GM23338 (cell line): Measurements from ENCODE around the gene CACNA1C. TPM values are rescaled to one million over a fixed set of nuclear protein-coding genes. Genes with fewer than 3 reads are reported as not detected.
A peak's percentile ranks its signal among the peaks of the same experiment; 100 is the strongest.

Source experiments
- ATAC-seq: fragments of 200-7000 bp; cut with Tn5 transposase; 3 replicates; pipeline ENCODE4 v1.9.1; 2020
- DNase-seq: peaks from one replicate; pipeline ENCODE4 v3.0.0-alpha.2; 2015; ENCODE audit warnings: low spot score
- H2AFZ ChIP-seq: fragments of 200-600 bp; sonication (generic); 2 replicates; pipeline ENCODE4 v1.8.0; 2016; ENCODE audit warnings: antibody characterized with exemption, mild to moderate bottlenecking, moderate library complexity
- H3F3A ChIP-seq: fragments of 200-600 bp; sonication (generic); replicated peaks from 2 replicates; pipeline ENCODE4 v1.8.0; 2017; ENCODE audit warnings: antibody characterized with exemption, mixed run types, low read depth
- H3K27ac ChIP-seq: fragments of 200-600 bp; sonication (generic); 2 replicates; pipeline ENCODE4 v1.6.1; 2016; ENCODE audit warnings: low read depth
- H3K27me3 ChIP-seq: fragments of 200-600 bp; sonication (generic); 2 replicates; pipeline ENCODE4 v1.8.0; 2016; ENCODE audit warnings: mild to moderate bottlenecking, mixed run types, moderate library complexity; ENCODE audit not compliant: insufficient read depth
- H3K36me3 ChIP-seq: fragments of 200-600 bp; sonication (generic); 2 replicates; pipeline ENCODE4 v1.8.0; 2016; ENCODE audit warnings: mild to moderate bottlenecking; ENCODE audit not compliant: insufficient read depth
- H3K4me1 ChIP-seq: fragments of 200-600 bp; sonication (generic); 2 replicates; pipeline ENCODE4 v1.8.0; 2016; ENCODE audit warnings: mild to moderate bottlenecking, moderate library complexity; ENCODE audit not compliant: insufficient read depth
- H3K4me2 ChIP-seq: fragments of 200-600 bp; sonication (generic); 2 replicates; pipeline ENCODE4 v1.7.1; 2017; ENCODE audit warnings: mixed run types
- H3K4me3 ChIP-seq: fragments of 200-600 bp; sonication (generic); 2 replicates; pipeline ENCODE4 v1.6.1; 2016; ENCODE audit warnings: mixed run types
- H3K79me2 ChIP-seq: fragments of 200-600 bp; sonication (generic); replicated peaks from 2 replicates; pipeline ENCODE4 v1.8.0; 2017; ENCODE audit warnings: mild to moderate bottlenecking; ENCODE audit not compliant: insufficient read depth
- H3K9me2 ChIP-seq: fragments of 200-600 bp; sonication (generic); 2 replicates; pipeline ENCODE4 v1.8.0; 2017; ENCODE audit not compliant: insufficient read depth
- H4K20me1 ChIP-seq: fragments of 200-600 bp; sonication (generic); replicated peaks from 2 replicates; pipeline ENCODE4 v1.8.0; 2017; ENCODE audit warnings: mild to moderate bottlenecking; ENCODE audit not compliant: insufficient read depth
- H3K27ac Mint-ChIP-seq: 2 replicates; pipeline ENCODE4 v1.8.0; 2020; ENCODE audit warnings: inconsistent platforms, mild to moderate bottlenecking, moderate library complexity, mixed read lengths
- H3K27me3 Mint-ChIP-seq: 3 replicates; pipeline ENCODE4 v1.8.0; 2022; ENCODE audit warnings: low read depth, mild to moderate bottlenecking, moderate library complexity, mixed read lengths, inconsistent platforms; ENCODE audit not compliant: insufficient read depth, poor library complexity
- H3K36me3 Mint-ChIP-seq: 3 replicates; pipeline ENCODE4 v1.8.0; 2021; ENCODE audit warnings: low read depth, mild to moderate bottlenecking, inconsistent platforms, moderate library complexity, mixed read lengths
- H3K4me1 Mint-ChIP-seq: 3 replicates; pipeline ENCODE4 v1.8.0; 2020; ENCODE audit warnings: mild to moderate bottlenecking, inconsistent platforms, mixed read lengths
- H3K4me3 Mint-ChIP-seq: 3 replicates; pipeline ENCODE4 v1.8.0; 2021; ENCODE audit warnings: moderate library complexity, mild to moderate bottlenecking, inconsistent platforms, mixed read lengths
- H3K9me3 Mint-ChIP-seq: 3 replicates; pipeline ENCODE4 v1.8.0; 2020; ENCODE audit warnings: moderate library complexity, mild to moderate bottlenecking, inconsistent platforms, mixed read lengths
- CREB1 ChIP-seq: fragments of 250-450 bp; sonication (Bioruptor Pico); IDR thresholded peaks from 2 replicates; pipeline ENCODE4 v1.5.0; 2020; ENCODE audit warnings: low read depth, mild to moderate bottlenecking, moderate library complexity
- ETS1 ChIP-seq: IDR thresholded peaks from 2 replicates; pipeline ENCODE4 v1.6.1; 2016; ENCODE audit warnings: antibody characterized with exemption
- EZH2phosphoT487 ChIP-seq: fragments of 200-600 bp; sonication (generic); IDR thresholded peaks from one replicate; pipeline ENCODE4 v1.8.1; 2018; ENCODE audit warnings: antibody characterized with exemption; ENCODE audit not compliant: unreplicated experiment
- JUNB ChIP-seq: IDR thresholded peaks from one replicate; pipeline ENCODE4 v1.6.1; 2016; ENCODE audit warnings: antibody characterized with exemption; ENCODE audit not compliant: unreplicated experiment
- NANOG ChIP-seq: IDR thresholded peaks from 2 replicates; pipeline ENCODE4 v1.6.1; 2016; ENCODE audit warnings: antibody characterized with exemption, borderline replicate concordance
- POLR2AphosphoS5 ChIP-seq: IDR thresholded peaks from 2 replicates; pipeline ENCODE4 v1.6.1; 2016; ENCODE audit warnings: antibody characterized with exemption, low read depth
- REST ChIP-seq: IDR thresholded peaks from one replicate; pipeline ENCODE4 v1.6.1; 2018; ENCODE audit warnings: antibody characterized with exemption; ENCODE audit not compliant: unreplicated experiment
- STAT1 ChIP-seq: IDR thresholded peaks from one replicate; pipeline ENCODE4 v1.6.1; 2016; ENCODE audit warnings: antibody characterized with exemption; ENCODE audit not compliant: unreplicated experiment
- ZNF331 ChIP-seq: fragments of 250-450 bp; sonication (Bioruptor Pico); IDR thresholded peaks from 2 replicates; pipeline ENCODE4 v1.5.0; 2020; ENCODE audit warnings: low read depth, mild to moderate bottlenecking, moderate library complexity
- ZNF462 ChIP-seq: fragments of 250-450 bp; sonication (Bioruptor Pico); IDR thresholded peaks from 2 replicates; pipeline ENCODE4 v1.5.0; 2020; ENCODE audit warnings: mild to moderate bottlenecking, moderate library complexity
- polyA plus RNA-seq: library from polyadenylated mRNA; unstranded; fragments of >200 nt; fragmentation: Nextera tagmentation; extraction: Ambion mirVana; gene quantifications from 2 replicates; pipeline ENCODE4 v1.2.1, GENCODE V29; 2016
- total RNA-seq: library from RNA; depleted of rRNA; stranded (reverse); fragments of >200 nt; shearing (Covaris generic); gene quantifications from 2 replicates; pipeline ENCODE4 v1.2.3, GENCODE V29; 2014

CACNA1C gene
- total and polyA plus RNA-seq, 2 experiments from 2014 or later, result 0.78 to 2.1 TPM

GRCh38 chr12:2529807-2530206, 477.0 kb downstream of the CACNA1C start:
- H3K9me2 ChIP-seq, result peaks cover 9% of the 10 kb centered on the region; the same call in 1 of the 2 replicates
- H3K4me3 Mint-ChIP-seq, result no peak overlapping the region
- no peak overlapping the region for H2AFZ ChIP-seq
- H3K36me3 Mint-ChIP-seq, result no peaks in the 10 kb centered on the region
- H3K4me2 ChIP-seq, result no peak overlapping the region
- ATAC-seq (no peak), DNase-seq (no peak)
- peaks cover 21% of the 10 kb centered on the region for H3K4me1 Mint-ChIP-seq
- TF ChIP-seq EZH2phosphoT487, result no peak
- TF ChIP-seq ETS1, result no peak
- no peak overlapping the region for H3K4me3 ChIP-seq
- H3K79me2 ChIP-seq, result no peaks in the 10 kb centered on the region
- H3K9me3 Mint-ChIP-seq, result no peaks in the 10 kb centered on the region; the same call in 2 of the 3 replicates
- H3K27me3 ChIP-seq, result no peaks in the 10 kb centered on the region
- H3K27ac Mint-ChIP-seq, result no peak overlapping the region
- H3K27me3 Mint-ChIP-seq, result peaks cover 5% of the 10 kb centered on the region
- no peaks in the 10 kb centered on the region for H3K36me3 ChIP-seq
- H4K20me1 ChIP-seq, result no peaks in the 10 kb centered on the region
- no peak overlapping the region for H3K27ac ChIP-seq
- H3F3A ChIP-seq, result no peaks in the 10 kb centered on the region
- H3K4me1 ChIP-seq, result no peaks in the 10 kb centered on the region

DNA sequence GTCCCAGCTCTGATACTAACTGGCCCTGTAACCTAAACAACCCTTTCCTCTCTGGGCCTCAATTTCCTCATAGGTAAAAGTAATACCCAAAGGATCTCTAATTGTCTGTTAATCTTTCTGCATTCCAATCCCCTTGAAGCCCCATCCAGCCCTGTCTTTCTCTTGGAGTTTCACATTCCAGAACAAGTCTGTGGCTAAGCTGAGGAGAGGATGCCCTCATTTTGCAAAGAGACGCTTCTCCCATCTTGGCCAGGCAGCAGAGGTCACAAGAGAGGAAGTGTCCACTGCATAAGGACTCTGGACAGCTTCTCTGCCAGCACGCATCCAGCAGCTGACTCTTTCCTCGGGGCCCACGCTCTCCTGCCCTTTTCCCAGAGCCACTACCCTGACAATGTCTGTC, 478.6 kb downstream of the CACNA1C start:
- H3K27ac Mint-ChIP-seq, result no peak overlapping the region
- H3K4me3 Mint-ChIP-seq, result no peak overlapping the region
- Histone ChIP-seq H3K4me2 (no peak overlapping the region), H3K36me3 (no peaks in the 10 kb centered on the region), H3K27me3 (no peaks in the 10 kb centered on the region), H3K79me2 (no peaks in the 10 kb centered on the region), H3F3A (no peaks in the 10 kb centered on the region), H3K9me2 (peaks cover 9% of the 10 kb centered on the region; the same call in 1 of the 2 replicates), H3K4me3 (no peak overlapping the region), H4K20me1 (no peaks in the 10 kb centered on the region), H3K27ac (no peak overlapping the region), H2AFZ (no peak overlapping the region), H3K4me1 (no peaks in the 10 kb centered on the region)
- peaks cover 21% of the 10 kb centered on the region for H3K4me1 Mint-ChIP-seq
- H3K36me3 Mint-ChIP-seq, result no peaks in the 10 kb centered on the region
- no peaks in the 10 kb centered on the region; the same call in 2 of the 3 replicates for H3K9me3 Mint-ChIP-seq
- peaks cover 5% of the 10 kb centered on the region for H3K27me3 Mint-ChIP-seq
- DNase-seq (peak; percentile 9), ATAC-seq (no peak; the same call in 2 of the 3 replicates)
- no peak for TF ChIP-seq STAT1
- no peak for TF ChIP-seq ZNF331 (CRISPR knock-in tag)
- no peak for TF ChIP-seq CREB1 (CRISPR knock-in tag)
- no peak for TF ChIP-seq ZNF462 (CRISPR knock-in tag)
- no peak for TF ChIP-seq ETS1
- TF ChIP-seq NANOG, result no peak
- no peak for TF ChIP-seq EZH2phosphoT487
- TF ChIP-seq REST, result no peak
- no peak for TF ChIP-seq POLR2AphosphoS5
- TF ChIP-seq JUNB, result no peak
